ENCODE data around the gene NEDD1.

Gene NEDD1

DNA sequence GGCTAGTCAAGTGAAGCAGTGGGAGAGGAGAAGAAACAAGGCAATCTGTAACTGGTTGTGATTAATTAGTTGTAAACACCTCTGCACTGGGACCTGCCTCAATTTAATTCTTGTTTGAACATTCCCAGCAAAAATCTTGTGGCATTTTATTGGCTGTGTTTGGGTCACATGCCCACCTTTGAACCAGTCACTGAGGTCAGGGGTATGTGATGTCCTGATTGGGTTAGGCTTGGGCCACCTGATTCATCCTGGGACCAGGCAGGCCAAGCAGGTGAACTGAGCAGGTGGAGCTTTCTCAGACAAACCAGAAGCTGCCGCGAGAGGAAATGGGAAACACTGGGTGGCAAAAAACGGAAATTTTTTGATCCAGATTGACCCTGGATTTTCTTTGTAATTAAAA is 72.5 kb downstream of the NEDD1 start:
- no peaks in the 10 kb centered on the region for H3K36me3 Mint-ChIP-seq (ENCODE audit: low read depth)

DNA sequence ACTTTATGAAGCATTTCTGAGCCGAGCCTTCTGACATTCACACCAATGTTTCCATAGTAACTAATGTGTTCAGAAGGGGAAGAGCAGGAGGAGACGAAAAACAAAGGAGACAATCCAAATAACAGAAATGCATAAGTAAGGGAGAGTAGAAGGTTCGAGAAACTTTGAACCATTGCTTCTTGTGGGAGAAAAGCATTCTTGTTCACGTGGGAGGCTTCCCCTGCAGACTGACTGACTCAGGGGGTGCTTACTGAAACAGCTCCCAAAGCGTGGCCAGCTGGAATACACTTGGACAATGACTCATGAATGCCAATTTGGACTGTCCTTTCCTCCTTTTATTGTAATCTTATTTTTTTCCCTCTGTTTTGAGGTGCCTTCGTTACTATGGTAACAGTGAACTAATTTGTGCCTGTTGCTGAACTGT is 73.9 kb downstream of the NEDD1 start:
- H3K27ac Mint-ChIP-seq: no peak overlapping the region
- H3K4me1 Mint-ChIP-seq (ENCODE audit: low read depth): peaks cover 6% of the 10 kb centered on the region
- no peaks in the 10 kb centered on the region for H3K9me3 Mint-ChIP-seq
- no peaks in the 10 kb centered on the region for H3K36me3 Mint-ChIP-seq (ENCODE audit: low read depth)
- peaks cover 22% of the 10 kb centered on the region for H3K27me3 Mint-ChIP-seq
- no peak for DNase-seq
- no peak overlapping the region for H3K4me3 Mint-ChIP-seq

More for the DNA sequence above, 72.5 kb downstream of the NEDD1 start:
- Mint-ChIP-seq H3K4me1 (ENCODE audit: low read depth) (no peaks in the 10 kb centered on the region), H3K9me3 (no peaks in the 10 kb centered on the region), H3K27me3 (peaks cover 9% of the 10 kb centered on the region), H3K4me3 (no peak overlapping the region), H3K27ac (no peak overlapping the region)
- DNase-seq: no peak

- Mint-ChIP-seq H3K36me3 (ENCODE audit: low read depth) (no peaks in the 10 kb centered on the region), H3K27me3 (peaks cover 30% of the 10 kb centered on the region), H3K4me1 (ENCODE audit: low read depth) (peaks cover 8% of the 10 kb centered on the region), H3K9me3 (no peaks in the 10 kb centered on the region), H3K27ac (no peak overlapping the region), H3K4me3 (no peak overlapping the region)
- DNase-seq: no peak
These were observed 74.9 kb downstream of the NEDD1 start for GRCh38 chr12:96981911-96982310.

DNA sequence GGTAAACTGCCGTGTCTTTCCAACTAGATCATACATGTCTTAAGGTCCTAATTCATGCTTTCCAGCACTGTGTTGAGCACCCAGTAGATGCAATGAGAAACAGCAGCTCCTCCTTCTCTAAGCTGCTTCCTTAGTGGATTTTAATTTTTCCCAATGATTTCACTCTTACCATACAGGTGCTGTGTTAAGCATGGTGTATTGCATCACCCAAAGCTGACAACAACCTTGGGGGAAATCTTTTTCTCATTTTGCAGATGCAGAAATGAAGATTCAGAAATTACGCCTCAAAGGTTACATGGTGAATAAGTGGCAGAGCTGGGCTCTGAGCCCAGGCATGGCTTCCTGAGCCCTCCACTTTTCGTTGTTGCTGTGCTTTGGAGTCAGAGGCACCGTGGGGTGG is 75.6 kb downstream of the NEDD1 start:
- Mint-ChIP-seq H3K9me3 (no peaks in the 10 kb centered on the region), H3K4me3 (no peak overlapping the region), H3K36me3 (ENCODE audit: low read depth) (no peaks in the 10 kb centered on the region), H3K27ac (no peak overlapping the region), H3K4me1 (ENCODE audit: low read depth) (peaks cover 8% of the 10 kb centered on the region), H3K27me3 (peaks cover 33% of the 10 kb centered on the region)
- no peak for DNase-seq

DNA sequence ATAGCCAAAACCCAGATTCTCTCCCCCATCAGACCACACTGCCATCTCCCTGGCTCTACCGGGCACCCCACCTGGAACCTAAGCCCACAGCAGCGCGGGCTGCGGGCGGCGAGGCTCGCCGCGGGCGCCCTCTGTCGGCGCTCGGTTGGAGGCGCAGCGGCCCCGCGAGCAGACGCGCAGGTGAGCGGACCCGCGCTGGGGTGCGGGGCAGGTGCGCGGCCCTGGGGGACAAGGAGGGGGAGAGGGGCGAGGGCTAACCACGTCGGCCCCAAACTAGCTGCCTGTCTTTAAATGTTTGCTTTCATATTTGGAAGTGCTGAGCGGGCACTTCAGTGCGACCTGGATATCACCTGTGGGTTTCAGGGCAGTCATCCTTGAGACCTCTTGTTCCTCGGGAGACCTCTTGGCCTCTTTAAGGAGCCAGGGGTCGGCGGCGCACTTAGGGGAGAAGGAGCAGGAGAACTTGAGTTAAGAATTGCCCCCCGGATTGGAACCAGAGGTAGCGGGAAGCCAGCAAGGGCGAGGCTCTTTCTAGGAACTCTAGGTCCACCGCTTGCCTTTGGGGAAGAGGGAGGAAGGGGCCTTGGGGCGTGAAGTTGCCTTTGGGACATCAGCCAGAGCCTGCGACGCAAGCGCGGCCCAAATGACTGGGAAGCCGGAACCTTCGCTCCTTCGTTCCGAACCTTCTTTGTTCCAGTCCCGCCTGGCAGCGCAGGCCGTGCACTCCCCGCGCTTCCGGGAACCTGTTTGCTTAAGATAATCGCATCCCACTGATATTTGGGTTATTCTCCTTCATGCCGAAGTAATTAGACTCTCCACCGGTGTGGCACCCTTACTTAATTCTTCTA is 78.7 kb downstream of the NEDD1 start:
- H3K9me3 Mint-ChIP-seq: no peaks in the 10 kb centered on the region
- H3K27me3 Mint-ChIP-seq: peaks cover 54% of the 10 kb centered on the region
- peak overlapping the region; percentile 64 for H3K4me3 Mint-ChIP-seq
- peak; percentile 70 for DNase-seq
- H3K27ac Mint-ChIP-seq: no peak overlapping the region
- H3K36me3 Mint-ChIP-seq (ENCODE audit: low read depth): no peaks in the 10 kb centered on the region
- peaks cover 8% of the 10 kb centered on the region for H3K4me1 Mint-ChIP-seq (ENCODE audit: low read depth)

DNA sequence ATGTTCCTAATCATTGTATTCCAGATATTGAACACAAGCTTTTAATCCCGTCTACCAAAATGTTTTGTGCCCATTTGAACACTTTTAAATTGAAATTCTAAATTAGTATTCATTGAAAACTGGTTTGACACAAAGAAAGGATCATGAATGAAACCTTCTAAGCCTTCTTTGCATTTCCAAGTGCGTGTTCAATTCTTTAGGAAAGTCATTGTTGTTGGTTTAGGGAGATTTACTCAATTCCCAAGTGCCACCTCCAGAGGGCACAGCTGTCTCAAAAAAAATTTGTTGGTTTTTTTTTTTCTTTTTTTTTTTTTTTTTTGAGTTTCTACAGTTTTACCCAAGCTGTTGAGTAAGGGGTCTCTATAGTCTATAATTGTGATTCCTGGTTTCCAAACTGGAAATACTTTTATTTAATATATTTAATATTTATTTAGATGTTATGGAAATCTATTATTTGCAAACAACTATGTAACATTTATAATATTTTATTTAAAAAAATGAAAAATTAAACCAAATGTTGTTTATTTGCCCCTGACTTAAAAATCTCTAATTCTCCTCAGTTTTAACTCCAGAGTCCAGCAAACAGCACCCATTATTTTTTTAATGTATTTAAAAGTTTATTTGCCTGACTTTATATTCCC is 79.9 kb downstream of the NEDD1 start:
- H3K9me3 Mint-ChIP-seq: no peaks in the 10 kb centered on the region
- H3K27ac Mint-ChIP-seq: no peak overlapping the region
- H3K4me3 Mint-ChIP-seq: no peak overlapping the region
- peaks cover 58% of the 10 kb centered on the region for H3K27me3 Mint-ChIP-seq
- no peaks in the 10 kb centered on the region for H3K36me3 Mint-ChIP-seq (ENCODE audit: low read depth)
- H3K4me1 Mint-ChIP-seq (ENCODE audit: low read depth): peaks cover 8% of the 10 kb centered on the region
- DNase-seq: no peak

DNA sequence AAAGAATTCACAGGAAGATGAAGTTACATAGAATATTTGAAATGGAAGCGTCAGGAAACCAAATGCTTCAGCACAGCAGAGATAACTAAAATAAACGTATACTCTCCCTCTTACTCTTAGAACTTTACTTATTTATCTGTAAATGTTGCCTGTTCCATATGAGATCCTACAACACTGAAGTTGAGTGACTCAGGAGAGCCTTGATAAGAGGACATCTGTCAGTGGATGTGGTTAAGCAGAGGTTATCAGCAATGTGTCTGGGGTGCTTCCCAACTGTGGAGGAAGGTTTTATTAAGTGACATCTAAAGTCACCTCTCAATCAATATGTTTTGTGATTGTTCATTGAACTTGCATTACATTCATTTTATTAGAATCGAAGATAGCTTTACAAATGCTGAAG is 81.9 kb downstream of the NEDD1 start:
- Mint-ChIP-seq H3K4me3 (no peak overlapping the region), H3K27me3 (peaks cover 67% of the 10 kb centered on the region), H3K36me3 (ENCODE audit: low read depth) (no peaks in the 10 kb centered on the region), H3K9me3 (no peaks in the 10 kb centered on the region), H3K4me1 (ENCODE audit: low read depth) (peaks cover 8% of the 10 kb centered on the region), H3K27ac (no peak overlapping the region)
- DNase-seq: no peak

- Mint-ChIP-seq H3K9me3 (no peaks in the 10 kb centered on the region), H3K4me3 (no peak overlapping the region), H3K36me3 (ENCODE audit: low read depth) (no peaks in the 10 kb centered on the region), H3K27ac (no peak overlapping the region), H3K4me1 (ENCODE audit: low read depth) (peaks cover 9% of the 10 kb centered on the region), H3K27me3 (peaks cover 66% of the 10 kb centered on the region)
- DNase-seq: no peak
These were observed 82.9 kb downstream of the NEDD1 start for GRCh38 chr12:96989916-96990315.

GRCh38 chr12:96994900-96995299 is 87.8 kb downstream of the NEDD1 start:
- H3K27me3 Mint-ChIP-seq: peaks cover 52% of the 10 kb centered on the region
- no peak overlapping the region for H3K4me3 Mint-ChIP-seq
- DNase-seq: no peak
- H3K4me1 Mint-ChIP-seq (ENCODE audit: low read depth): peaks cover 2% of the 10 kb centered on the region
- no peaks in the 10 kb centered on the region for H3K36me3 Mint-ChIP-seq (ENCODE audit: low read depth)
- H3K9me3 Mint-ChIP-seq: no peaks in the 10 kb centered on the region
- H3K27ac Mint-ChIP-seq: no peak overlapping the region

GRCh38 chr12:96995861-96996260 is 88.8 kb downstream of the NEDD1 start:
- peaks cover 46% of the 10 kb centered on the region for H3K27me3 Mint-ChIP-seq
- DNase-seq: no peak
- no peak overlapping the region for H3K27ac Mint-ChIP-seq
- H3K9me3 Mint-ChIP-seq: no peaks in the 10 kb centered on the region
- no peak overlapping the region for H3K4me3 Mint-ChIP-seq
- H3K36me3 Mint-ChIP-seq (ENCODE audit: low read depth): no peaks in the 10 kb centered on the region
- peaks cover 2% of the 10 kb centered on the region for H3K4me1 Mint-ChIP-seq (ENCODE audit: low read depth)

DNA sequence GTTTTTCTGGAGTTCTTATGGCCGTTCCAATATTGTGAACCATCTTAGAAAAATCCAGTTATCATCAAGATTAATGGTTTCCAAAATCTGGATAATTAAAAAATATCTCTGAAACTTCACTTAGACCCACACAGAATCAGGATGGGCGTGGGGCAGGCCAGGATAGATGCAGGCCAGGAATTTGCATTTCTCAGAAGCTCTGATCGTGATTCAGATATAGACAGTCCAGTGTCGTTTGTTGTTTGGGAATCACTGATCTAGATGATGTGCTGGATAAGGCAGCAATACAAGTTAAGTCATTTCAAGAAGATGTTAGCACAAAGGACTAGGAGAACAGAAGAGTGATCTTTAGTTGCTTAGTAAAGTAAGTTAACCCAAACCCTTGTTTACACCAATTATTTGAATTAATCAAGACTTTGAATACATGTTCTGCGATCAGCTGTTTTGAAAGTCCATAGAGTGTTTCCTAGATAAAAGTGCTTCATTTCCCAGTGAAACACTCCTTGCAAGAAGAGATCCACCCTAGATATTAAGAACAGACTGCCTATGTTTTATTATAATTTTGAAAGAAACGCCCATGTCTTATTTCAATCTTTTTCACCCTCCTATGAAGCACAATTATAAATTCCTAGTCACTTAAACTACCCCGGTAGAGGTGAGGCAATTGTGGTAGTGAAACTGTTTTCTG is 90.9 kb downstream of the NEDD1 start:
- Mint-ChIP-seq H3K9me3 (no peaks in the 10 kb centered on the region), H3K4me1 (ENCODE audit: low read depth) (peaks cover 2% of the 10 kb centered on the region), H3K27me3 (peaks cover 39% of the 10 kb centered on the region), H3K27ac (no peak overlapping the region), H3K4me3 (no peak overlapping the region), H3K36me3 (ENCODE audit: low read depth) (no peaks in the 10 kb centered on the region)
- no peak for DNase-seq

DNA sequence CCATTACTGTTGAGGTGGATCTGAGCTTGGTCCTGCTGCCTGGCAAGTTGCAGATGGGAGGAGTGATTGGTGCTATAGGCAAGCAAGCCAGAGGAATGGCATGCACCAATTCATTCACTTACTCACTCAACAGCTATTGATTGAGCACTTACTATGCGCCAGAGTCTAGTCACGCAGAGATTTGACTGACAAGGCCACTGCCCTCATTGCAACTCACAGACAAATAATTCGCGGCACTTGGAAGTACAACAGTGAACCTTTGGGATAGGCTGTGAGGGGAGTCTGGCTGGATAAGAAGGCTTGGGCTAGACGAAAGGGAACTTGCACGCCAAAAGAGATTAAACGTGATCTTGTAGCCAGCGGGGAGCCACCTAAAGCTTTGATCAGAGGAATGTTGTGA is 96.2 kb downstream of the NEDD1 start:
- Mint-ChIP-seq H3K27ac (no peak overlapping the region), H3K27me3 (peaks cover 23% of the 10 kb centered on the region), H3K4me1 (ENCODE audit: low read depth) (no peaks in the 10 kb centered on the region), H3K4me3 (no peak overlapping the region), H3K9me3 (no peaks in the 10 kb centered on the region), H3K36me3 (ENCODE audit: low read depth) (no peaks in the 10 kb centered on the region)
- DNase-seq: no peak

Measured in activated T-cell treated with anti-CD3 and anti-CD28 coated beads, Interleukin-2, amount 50 U/mL, for 24 hours (primary cell).